GM23338 (cell line): Measurements from ENCODE around the gene HMCN2. TPM values are rescaled to one million over a fixed set of nuclear protein-coding genes. Genes with fewer than 3 reads are reported as not detected.

ENCODE experiments used
- ATAC-seq: fragments of 200-7000 bp; cut with Tn5 transposase; 3 replicates; pipeline ENCODE4 v1.9.1; 2020
- DNase-seq: peaks from one replicate; pipeline ENCODE4 v3.0.0-alpha.2; 2015; ENCODE audit warnings: low spot score
- H2AFZ ChIP-seq: fragments of 200-600 bp; sonication (generic); 2 replicates; pipeline ENCODE4 v1.8.0; 2016; ENCODE audit warnings: antibody characterized with exemption, mild to moderate bottlenecking, moderate library complexity
- H3F3A ChIP-seq: fragments of 200-600 bp; sonication (generic); replicated peaks from 2 replicates; pipeline ENCODE4 v1.8.0; 2017; ENCODE audit warnings: antibody characterized with exemption, mixed run types, low read depth
- H3K27ac ChIP-seq: fragments of 200-600 bp; sonication (generic); 2 replicates; pipeline ENCODE4 v1.6.1; 2016; ENCODE audit warnings: low read depth
- H3K27me3 ChIP-seq: fragments of 200-600 bp; sonication (generic); 2 replicates; pipeline ENCODE4 v1.8.0; 2016; ENCODE audit warnings: mild to moderate bottlenecking, mixed run types, moderate library complexity; ENCODE audit not compliant: insufficient read depth
- H3K36me3 ChIP-seq: fragments of 200-600 bp; sonication (generic); 2 replicates; pipeline ENCODE4 v1.8.0; 2016; ENCODE audit warnings: mild to moderate bottlenecking; ENCODE audit not compliant: insufficient read depth
- H3K4me1 ChIP-seq: fragments of 200-600 bp; sonication (generic); 2 replicates; pipeline ENCODE4 v1.8.0; 2016; ENCODE audit warnings: mild to moderate bottlenecking, moderate library complexity; ENCODE audit not compliant: insufficient read depth
- H3K4me2 ChIP-seq: fragments of 200-600 bp; sonication (generic); 2 replicates; pipeline ENCODE4 v1.7.1; 2017; ENCODE audit warnings: mixed run types
- H3K4me3 ChIP-seq: fragments of 200-600 bp; sonication (generic); 2 replicates; pipeline ENCODE4 v1.6.1; 2016; ENCODE audit warnings: mixed run types
- H3K79me2 ChIP-seq: fragments of 200-600 bp; sonication (generic); replicated peaks from 2 replicates; pipeline ENCODE4 v1.8.0; 2017; ENCODE audit warnings: mild to moderate bottlenecking; ENCODE audit not compliant: insufficient read depth
- H3K9me2 ChIP-seq: fragments of 200-600 bp; sonication (generic); 2 replicates; pipeline ENCODE4 v1.8.0; 2017; ENCODE audit not compliant: insufficient read depth
- H4K20me1 ChIP-seq: fragments of 200-600 bp; sonication (generic); replicated peaks from 2 replicates; pipeline ENCODE4 v1.8.0; 2017; ENCODE audit warnings: mild to moderate bottlenecking; ENCODE audit not compliant: insufficient read depth
- H3K27ac Mint-ChIP-seq: 2 replicates; pipeline ENCODE4 v1.8.0; 2020; ENCODE audit warnings: inconsistent platforms, mild to moderate bottlenecking, moderate library complexity, mixed read lengths
- H3K27me3 Mint-ChIP-seq: 3 replicates; pipeline ENCODE4 v1.8.0; 2022; ENCODE audit warnings: low read depth, mild to moderate bottlenecking, moderate library complexity, mixed read lengths, inconsistent platforms; ENCODE audit not compliant: insufficient read depth, poor library complexity
- H3K36me3 Mint-ChIP-seq: 3 replicates; pipeline ENCODE4 v1.8.0; 2021; ENCODE audit warnings: low read depth, mild to moderate bottlenecking, inconsistent platforms, moderate library complexity, mixed read lengths
- H3K4me1 Mint-ChIP-seq: 3 replicates; pipeline ENCODE4 v1.8.0; 2020; ENCODE audit warnings: mild to moderate bottlenecking, inconsistent platforms, mixed read lengths
- H3K4me3 Mint-ChIP-seq: 3 replicates; pipeline ENCODE4 v1.8.0; 2021; ENCODE audit warnings: moderate library complexity, mild to moderate bottlenecking, inconsistent platforms, mixed read lengths
- H3K9me3 Mint-ChIP-seq: 3 replicates; pipeline ENCODE4 v1.8.0; 2020; ENCODE audit warnings: moderate library complexity, mild to moderate bottlenecking, inconsistent platforms, mixed read lengths
- CREB1 ChIP-seq: fragments of 250-450 bp; sonication (Bioruptor Pico); IDR thresholded peaks from 2 replicates; pipeline ENCODE4 v1.5.0; 2020; ENCODE audit warnings: low read depth, mild to moderate bottlenecking, moderate library complexity
- CTCF ChIP-seq, 2 experiments: fragments of 200-600 bp in 1 of 2; sonication (generic) in 1 of 2; conservative IDR thresholded peaks; 2 replicates each; pipeline versions ENCODE4 v1.5.1 to v1.6.1; 2016 to 2017; ENCODE audit warnings: antibody characterized with exemption in 2 of 2, low read depth in 2 of 2, mild to moderate bottlenecking in 2 of 2, moderate library complexity in 1 of 2
- EZH2phosphoT487 ChIP-seq: fragments of 200-600 bp; sonication (generic); IDR thresholded peaks from one replicate; pipeline ENCODE4 v1.8.1; 2018; ENCODE audit warnings: antibody characterized with exemption; ENCODE audit not compliant: unreplicated experiment
- JUNB ChIP-seq: IDR thresholded peaks from one replicate; pipeline ENCODE4 v1.6.1; 2016; ENCODE audit warnings: antibody characterized with exemption; ENCODE audit not compliant: unreplicated experiment
- NANOG ChIP-seq: IDR thresholded peaks from 2 replicates; pipeline ENCODE4 v1.6.1; 2016; ENCODE audit warnings: antibody characterized with exemption, borderline replicate concordance
- POLR2AphosphoS5 ChIP-seq: IDR thresholded peaks from 2 replicates; pipeline ENCODE4 v1.6.1; 2016; ENCODE audit warnings: antibody characterized with exemption, low read depth
- REST ChIP-seq: IDR thresholded peaks from one replicate; pipeline ENCODE4 v1.6.1; 2018; ENCODE audit warnings: antibody characterized with exemption; ENCODE audit not compliant: unreplicated experiment
- ZNF114 ChIP-seq: fragments of 250-450 bp; sonication (Bioruptor Pico); IDR thresholded peaks from 2 replicates; pipeline ENCODE4 v1.5.0; 2020; ENCODE audit warnings: mild to moderate bottlenecking, moderate library complexity
- polyA plus RNA-seq: library from polyadenylated mRNA; unstranded; fragments of >200 nt; fragmentation: Nextera tagmentation; extraction: Ambion mirVana; gene quantifications from 2 replicates; pipeline ENCODE4 v1.2.1, GENCODE V29; 2016
- total RNA-seq: library from RNA; depleted of rRNA; stranded (reverse); fragments of >200 nt; shearing (Covaris generic); gene quantifications from 2 replicates; pipeline ENCODE4 v1.2.3, GENCODE V29; 2014
- TF ChIP-seq, protein P1 (sequence below): fragments of 250-450 bp; sonication (Bioruptor Pico); IDR thresholded peaks from 2 replicates; pipeline ENCODE4 v1.5.0; 2020; ENCODE audit warnings: mild to moderate bottlenecking, moderate library complexity

The HMCN2 gene
- total and polyA plus RNA-seq, 2 experiments from 2014 or later = 1.3 to 4.7 TPM

DNA sequence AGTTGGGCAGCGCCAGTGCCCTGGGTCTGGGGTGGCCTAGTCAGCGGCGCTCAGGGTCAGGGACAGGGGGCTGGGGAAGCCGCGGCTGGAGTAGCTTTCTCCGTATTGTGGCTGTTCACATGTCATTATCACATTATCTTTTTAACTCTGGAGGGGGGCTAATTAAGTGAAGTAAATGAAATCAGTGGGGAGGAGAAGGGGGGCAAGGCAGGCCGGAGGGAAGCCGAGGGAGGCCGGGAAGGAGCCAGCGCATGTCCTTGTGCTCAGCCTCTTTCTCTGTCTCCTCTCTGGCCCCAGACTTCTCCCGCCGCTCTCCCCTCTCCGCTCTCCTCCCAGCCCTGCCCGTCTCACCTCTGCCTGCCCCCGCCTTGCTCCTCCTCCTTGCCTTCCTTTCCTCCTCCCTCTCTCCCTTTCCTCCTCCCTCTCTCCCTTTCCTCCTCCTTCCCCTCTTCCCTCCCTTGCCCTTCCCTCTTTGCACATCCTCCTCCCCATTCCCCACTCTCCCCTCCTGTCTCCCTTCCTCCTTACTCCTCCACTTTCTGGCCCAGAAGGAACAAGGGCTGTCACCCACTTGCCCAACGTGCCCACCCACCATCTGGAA, 217.9 kb downstream of the HMCN2 start:
- Histone ChIP-seq H3K27me3 (no peaks in the 10 kb centered on the region), H3F3A (0 out of 2 replicates have a peak, but pooled peaks cover 3% of the 10 kb centered on the region), H3K36me3 (no peaks in the 10 kb centered on the region), H3K4me1 (no peaks in the 10 kb centered on the region; the same call in 1 of the 2 replicates), H3K9me2 (no peaks in the 10 kb centered on the region), H4K20me1 (no peaks in the 10 kb centered on the region), H3K27ac (no peak overlapping the region), H2AFZ (no peak overlapping the region), H3K79me2 (no peaks in the 10 kb centered on the region), H3K4me2 (no peak overlapping the region), H3K4me3 (no peak overlapping the region)
- TF ChIP-seq POLR2AphosphoS5 = no peak
- no peak for TF ChIP-seq NANOG
- TF ChIP-seq CTCF (conservative IDR thresholded peaks at IDR 0.05; ENCODE audit: low read depth in 2 of 2) = no peak
- no peak for TF ChIP-seq CREB1
- no peak for TF ChIP-seq REST
- TF ChIP-seq JUNB = no peak
- no peak for TF ChIP-seq EZH2phosphoT487
- TF ChIP-seq ZNF114 (CRISPR knock-in tag) = no peak
- TF ChIP-seq, protein P1, sequence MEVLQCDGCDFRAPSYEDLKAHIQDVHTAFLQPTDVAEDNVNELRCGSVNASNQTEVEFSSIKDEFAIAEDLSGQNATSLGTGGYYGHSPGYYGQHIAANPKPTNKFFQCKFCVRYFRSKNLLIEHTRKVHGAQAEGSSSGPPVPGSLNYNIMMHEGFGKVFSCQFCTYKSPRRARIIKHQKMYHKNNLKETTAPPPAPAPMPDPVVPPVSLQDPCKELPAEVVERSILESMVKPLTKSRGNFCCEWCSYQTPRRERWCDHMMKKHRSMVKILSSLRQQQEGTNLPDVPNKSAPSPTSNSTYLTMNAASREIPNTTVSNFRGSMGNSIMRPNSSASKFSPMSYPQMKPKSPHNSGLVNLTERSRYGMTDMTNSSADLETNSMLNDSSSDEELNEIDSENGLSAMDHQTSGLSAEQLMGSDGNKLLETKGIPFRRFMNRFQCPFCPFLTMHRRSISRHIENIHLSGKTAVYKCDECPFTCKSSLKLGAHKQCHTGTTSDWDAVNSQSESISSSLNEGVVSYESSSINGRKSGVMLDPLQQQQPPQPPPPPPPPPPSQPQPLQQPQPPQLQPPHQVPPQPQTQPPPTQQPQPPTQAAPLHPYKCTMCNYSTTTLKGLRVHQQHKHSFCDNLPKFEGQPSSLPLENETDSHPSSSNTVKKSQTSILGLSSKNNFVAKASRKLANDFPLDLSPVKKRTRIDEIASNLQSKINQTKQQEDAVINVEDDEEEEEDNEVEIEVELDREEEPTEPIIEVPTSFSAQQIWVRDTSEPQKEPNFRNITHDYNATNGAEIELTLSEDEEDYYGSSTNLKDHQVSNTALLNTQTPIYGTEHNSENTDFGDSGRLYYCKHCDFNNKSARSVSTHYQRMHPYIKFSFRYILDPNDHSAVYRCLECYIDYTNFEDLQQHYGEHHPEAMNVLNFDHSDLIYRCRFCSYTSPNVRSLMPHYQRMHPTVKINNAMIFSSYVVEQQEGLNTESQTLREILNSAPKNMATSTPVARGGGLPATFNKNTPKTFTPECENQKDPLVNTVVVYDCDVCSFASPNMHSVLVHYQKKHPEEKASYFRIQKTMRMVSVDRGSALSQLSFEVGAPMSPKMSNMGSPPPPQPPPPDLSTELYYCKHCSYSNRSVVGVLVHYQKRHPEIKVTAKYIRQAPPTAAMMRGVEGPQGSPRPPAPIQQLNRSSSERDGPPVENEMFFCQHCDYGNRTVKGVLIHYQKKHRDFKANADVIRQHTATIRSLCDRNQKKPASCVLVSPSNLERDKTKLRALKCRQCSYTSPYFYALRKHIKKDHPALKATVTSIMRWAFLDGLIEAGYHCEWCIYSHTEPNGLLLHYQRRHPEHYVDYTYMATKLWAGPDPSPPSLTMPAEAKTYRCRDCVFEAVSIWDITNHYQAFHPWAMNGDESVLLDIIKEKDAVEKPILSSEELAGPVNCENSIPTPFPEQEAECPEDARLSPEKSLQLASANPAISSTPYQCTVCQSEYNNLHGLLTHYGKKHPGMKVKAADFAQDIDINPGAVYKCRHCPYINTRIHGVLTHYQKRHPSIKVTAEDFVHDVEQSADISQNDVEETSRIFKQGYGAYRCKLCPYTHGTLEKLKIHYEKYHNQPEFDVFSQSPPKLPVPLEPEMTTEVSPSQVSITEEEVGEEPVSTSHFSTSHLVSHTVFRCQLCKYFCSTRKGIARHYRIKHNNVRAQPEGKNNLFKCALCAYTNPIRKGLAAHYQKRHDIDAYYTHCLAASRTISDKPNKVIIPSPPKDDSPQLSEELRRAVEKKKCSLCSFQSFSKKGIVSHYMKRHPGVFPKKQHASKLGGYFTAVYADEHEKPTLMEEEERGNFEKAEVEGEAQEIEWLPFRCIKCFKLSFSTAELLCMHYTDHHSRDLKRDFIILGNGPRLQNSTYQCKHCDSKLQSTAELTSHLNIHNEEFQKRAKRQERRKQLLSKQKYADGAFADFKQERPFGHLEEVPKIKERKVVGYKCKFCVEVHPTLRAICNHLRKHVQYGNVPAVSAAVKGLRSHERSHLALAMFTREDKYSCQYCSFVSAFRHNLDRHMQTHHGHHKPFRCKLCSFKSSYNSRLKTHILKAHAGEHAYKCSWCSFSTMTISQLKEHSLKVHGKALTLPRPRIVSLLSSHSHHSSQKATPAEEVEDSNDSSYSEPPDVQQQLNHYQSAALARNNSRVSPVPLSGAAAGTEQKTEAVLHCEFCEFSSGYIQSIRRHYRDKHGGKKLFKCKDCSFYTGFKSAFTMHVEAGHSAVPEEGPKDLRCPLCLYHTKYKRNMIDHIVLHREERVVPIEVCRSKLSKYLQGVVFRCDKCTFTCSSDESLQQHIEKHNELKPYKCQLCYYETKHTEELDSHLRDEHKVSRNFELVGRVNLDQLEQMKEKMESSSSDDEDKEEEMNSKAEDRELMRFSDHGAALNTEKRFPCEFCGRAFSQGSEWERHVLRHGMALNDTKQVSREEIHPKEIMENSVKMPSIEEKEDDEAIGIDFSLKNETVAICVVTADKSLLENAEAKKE (CRISPR knock-in tag) = no peak
- H3K4me1 Mint-ChIP-seq = peaks cover 9% of the 10 kb centered on the region
- H3K36me3 Mint-ChIP-seq = peaks cover 34% of the 10 kb centered on the region; the same call in 2 of the 3 replicates
- no peak overlapping the region for H3K4me3 Mint-ChIP-seq
- H3K27me3 Mint-ChIP-seq = peaks cover 4% of the 10 kb centered on the region
- no peaks in the 10 kb centered on the region for H3K9me3 Mint-ChIP-seq
- H3K27ac Mint-ChIP-seq = no peak overlapping the region
- DNase-seq = no peak
- peak; percentile 21 for ATAC-seq
